Caco-2 (cell line): Measurements from ENCODE around the gene TRAF3IP1. TPM values are rescaled to one million over a fixed set of nuclear protein-coding genes. Genes with fewer than 3 reads are reported as not detected.
"Not testable (repeated sequence)": the region's sequence is repeated elsewhere in the genome, so short reads cannot be mapped to it uniquely, and the experiment has no call there.

Experiments used
- BruUV-seq: library from RNA; stranded (reverse); fragments of 400-500 nt; replicated peaks from 2 replicates; lab custom pipeline; 2021; lab: Mats Ljungman, UMichigan
- CTCF ChIA-PET: fragments of 300-600 bp; sonication (Branson Sonifier 250); formaldehyde crosslinking; loops from one replicate; lab custom pipeline; 2022; ENCODE audit warnings: antibody characterized with exemption; lab: Charles Lee
- POLR2A ChIA-PET: fragments of 300-600 bp; sonication (Branson Sonifier 250); formaldehyde crosslinking; loops from one replicate; lab custom pipeline; 2022; ENCODE audit warnings: antibody characterized with exemption; lab: Charles Lee
- DNase-seq, 2 experiments: peaks; one replicate each; pipeline versions ENCODE4 v3.0.0 to v3.0.0-alpha.2; 2020 to 2022
- H3K27me3 ChIP-seq: replicated peaks from 2 replicates; pipeline ENCODE4 v1.6.0; 2011; ENCODE audit warnings: low read length; ENCODE audit not compliant: control insufficient read depth, insufficient read depth
- H3K36me3 ChIP-seq: 2 replicates; pipeline ENCODE4 v1.5.1; 2011; ENCODE audit warnings: low read length; ENCODE audit not compliant: control insufficient read depth, insufficient read depth
- H3K4me1 ChIP-seq: fragments of 250-450 bp; sonication (Bioruptor Pico); 2 replicates; pipeline ENCODE4 v1.5.1; 2020; ENCODE audit warnings: mild to moderate bottlenecking
- H3K4me3 ChIP-seq: 2 replicates; pipeline ENCODE4 v1.5.1; 2011; ENCODE audit warnings: low read depth, mild to moderate bottlenecking, control low read depth, low read length
- H3K9me3 ChIP-seq: fragments of 250-450 bp; sonication (Bioruptor Pico); 2 replicates; pipeline ENCODE4 v1.5.1; 2020; ENCODE audit warnings: mild to moderate bottlenecking, moderate library complexity
- H3K27ac Mint-ChIP-seq: one replicate; pipeline ENCODE4 v1.8.0; 2022; ENCODE audit warnings: mixed read lengths; ENCODE audit not compliant: unreplicated experiment
- H3K27me3 Mint-ChIP-seq: one replicate; pipeline ENCODE4 v1.8.0; 2022; ENCODE audit warnings: mixed read lengths; ENCODE audit not compliant: insufficient read depth, unreplicated experiment
- H3K36me3 Mint-ChIP-seq: one replicate; pipeline ENCODE4 v1.8.0; 2022; ENCODE audit warnings: mild to moderate bottlenecking, mixed read lengths; ENCODE audit not compliant: insufficient read depth, unreplicated experiment
- H3K4me1 Mint-ChIP-seq: one replicate; pipeline ENCODE4 v1.8.0; 2022; ENCODE audit warnings: low read depth, mixed read lengths; ENCODE audit not compliant: unreplicated experiment
- H3K4me3 Mint-ChIP-seq: one replicate; pipeline ENCODE4 v1.8.0; 2022; ENCODE audit warnings: mild to moderate bottlenecking, moderate library complexity, mixed read lengths; ENCODE audit not compliant: unreplicated experiment
- H3K9me3 Mint-ChIP-seq: one replicate; pipeline ENCODE4 v1.8.0; 2022; ENCODE audit warnings: mixed read lengths; ENCODE audit not compliant: unreplicated experiment
- intact Hi-C: fragments of 100-400 bp; cut with micrococcal nuclease; formaldehyde crosslinking; loops from one replicate; pipeline ENCODE4 v1.10.0; 2022; ENCODE audit not compliant: unreplicated experiment
- total RNA-seq: library from RNA; stranded (reverse); gene quantifications from 2 replicates; pipeline ENCODE4 v1.2.3, GENCODE V29; 2022
- TF ChIP-seq, protein P1 (sequence below), 2 experiments: fragments of 200-600 bp in 1 of 2; IDR thresholded peaks; 1 replicate in 1 of 2; 2 replicates in 1 of 2; pipeline versions ENCODE4 v1.5.1 to v1.8.0; 2011 to 2022; ENCODE audit warnings: antibody characterized with exemption in 1 of 2, control low read depth in 1 of 2, inconsistent platforms in 1 of 2, low read depth in 1 of 2, low read length in 1 of 2, mild to moderate bottlenecking in 1 of 2, moderate library complexity in 1 of 2; ENCODE audit not compliant: insufficient read depth in 1 of 2, severe bottlenecking in 1 of 2, unreplicated experiment in 1 of 2

The TRAF3IP1 gene
- total RNA-seq, 1 experiment from 2014 or later, result 7.4 TPM

GRCh38 chr2:238441262-238442114, 121.2 kb downstream of the TRAF3IP1 start:
- POLR2A ChIA-PET, result no interaction called here
- BruUV-seq, result no TSS peak
- CTCF ChIA-PET, result interaction anchor here (0.6 kb wide), 1 partner anchor 47 kb away, joined by 3 read pairs; no protein-coding TSS in a partner anchor
- Mint-ChIP-seq H3K36me3 (peaks cover 39% of the 10 kb centered on the region), H3K9me3 (no peaks in the 10 kb centered on the region), H3K4me1 (no peaks in the 10 kb centered on the region), H3K27ac (no peak overlapping the region), H3K4me3 (no peak overlapping the region), H3K27me3 (no peaks in the 10 kb centered on the region)
- TF ChIP-seq, protein P1, sequence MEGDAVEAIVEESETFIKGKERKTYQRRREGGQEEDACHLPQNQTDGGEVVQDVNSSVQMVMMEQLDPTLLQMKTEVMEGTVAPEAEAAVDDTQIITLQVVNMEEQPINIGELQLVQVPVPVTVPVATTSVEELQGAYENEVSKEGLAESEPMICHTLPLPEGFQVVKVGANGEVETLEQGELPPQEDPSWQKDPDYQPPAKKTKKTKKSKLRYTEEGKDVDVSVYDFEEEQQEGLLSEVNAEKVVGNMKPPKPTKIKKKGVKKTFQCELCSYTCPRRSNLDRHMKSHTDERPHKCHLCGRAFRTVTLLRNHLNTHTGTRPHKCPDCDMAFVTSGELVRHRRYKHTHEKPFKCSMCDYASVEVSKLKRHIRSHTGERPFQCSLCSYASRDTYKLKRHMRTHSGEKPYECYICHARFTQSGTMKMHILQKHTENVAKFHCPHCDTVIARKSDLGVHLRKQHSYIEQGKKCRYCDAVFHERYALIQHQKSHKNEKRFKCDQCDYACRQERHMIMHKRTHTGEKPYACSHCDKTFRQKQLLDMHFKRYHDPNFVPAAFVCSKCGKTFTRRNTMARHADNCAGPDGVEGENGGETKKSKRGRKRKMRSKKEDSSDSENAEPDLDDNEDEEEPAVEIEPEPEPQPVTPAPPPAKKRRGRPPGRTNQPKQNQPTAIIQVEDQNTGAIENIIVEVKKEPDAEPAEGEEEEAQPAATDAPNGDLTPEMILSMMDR (IDR thresholded peaks at IDR 0.05; ENCODE audit: insufficient read depth in 1 of 2, low read depth in 1 of 2, low read length in 1 of 2, severe bottlenecking in 1 of 2, unreplicated experiment in 1 of 2), result no peak
- no peak for DNase-seq
- Histone ChIP-seq H3K36me3 (no peaks in the 10 kb centered on the region), H3K9me3 (no peaks in the 10 kb centered on the region), H3K4me1 (no peaks in the 10 kb centered on the region), H3K27me3 (no peaks in the 10 kb centered on the region), H3K4me3 (no peak overlapping the region)
- intact Hi-C loops, result no loop called here

DNA sequence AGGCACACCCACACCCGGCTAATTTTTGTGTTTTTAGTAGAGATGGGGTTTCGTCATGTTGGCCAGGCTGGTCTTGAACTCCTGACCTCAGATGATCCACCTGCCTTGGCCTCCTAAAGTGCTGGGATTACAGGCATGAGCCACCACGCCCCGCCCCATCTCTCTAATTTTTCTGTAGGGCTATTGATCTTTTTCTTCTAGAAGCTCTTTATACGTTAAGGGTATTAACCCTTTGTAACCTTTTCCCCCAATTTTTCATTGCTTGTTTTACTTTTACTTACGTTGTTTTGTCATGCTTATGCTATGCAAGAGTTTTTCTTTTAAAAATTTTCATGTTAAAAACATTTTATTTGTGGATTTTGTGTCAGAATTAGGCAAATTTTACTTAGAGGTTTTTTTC, 121.9 kb downstream of the TRAF3IP1 start:
- intact Hi-C loops, H3K9me3 Mint-ChIP-seq, H3K36me3 ChIP-seq, H3K9me3 ChIP-seq, DNase-seq, H3K27me3 ChIP-seq, POLR2A ChIA-PET, H3K27me3 Mint-ChIP-seq, H3K4me3 Mint-ChIP-seq, BruUV-seq, H3K4me1 Mint-ChIP-seq, H3K27ac Mint-ChIP-seq, H3K4me1 ChIP-seq, H3K4me3 ChIP-seq: not testable (repeated sequence)
- CTCF ChIA-PET, result interaction anchor here (0.6 kb wide), 1 partner anchor 48 kb away, joined by 3 read pairs; no protein-coding TSS in a partner anchor
- peaks cover 35% of the 10 kb centered on the region for H3K36me3 Mint-ChIP-seq

DNA sequence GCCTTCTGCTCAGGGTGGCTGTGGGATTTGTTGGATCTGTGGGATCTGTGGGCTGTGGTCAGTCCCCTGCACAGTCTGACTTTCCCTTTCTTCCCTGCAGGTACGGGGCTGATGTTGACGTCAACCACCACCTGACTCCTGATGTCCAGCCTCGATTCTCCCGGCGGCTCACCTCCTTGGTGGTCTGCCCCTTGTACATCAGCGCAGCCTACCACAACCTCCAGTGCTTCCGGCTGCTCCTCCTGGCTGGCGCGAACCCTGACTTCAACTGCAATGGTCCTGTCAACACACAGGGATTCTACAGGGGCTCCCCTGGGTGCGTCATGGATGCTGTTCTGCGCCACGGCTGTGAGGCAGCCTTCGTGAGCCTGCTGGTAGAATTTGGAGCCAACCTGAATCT, 123.9 kb downstream of the TRAF3IP1 start:
- ChIA-PET CTCF (no interaction called here), POLR2A (no interaction called here)
- Histone ChIP-seq H3K9me3 (no peaks in the 10 kb centered on the region), H3K4me3 (no peak overlapping the region), H3K36me3 (peaks cover 1% of the 10 kb centered on the region; the same call in 1 of the 2 replicates), H3K27me3 (no peaks in the 10 kb centered on the region), H3K4me1 (no peaks in the 10 kb centered on the region)
- DNase-seq, result no peak
- H3K27ac Mint-ChIP-seq, result no peak overlapping the region
- H3K27me3 Mint-ChIP-seq, result no peaks in the 10 kb centered on the region
- intact Hi-C loops, result no loop called here
- no peaks in the 10 kb centered on the region for H3K9me3 Mint-ChIP-seq
- BruUV-seq, result no TSS peak
- H3K36me3 Mint-ChIP-seq, result peaks cover 30% of the 10 kb centered on the region
- H3K4me1 Mint-ChIP-seq, result no peaks in the 10 kb centered on the region
- H3K4me3 Mint-ChIP-seq, result no peak overlapping the region
- TF ChIP-seq, protein P1 (IDR thresholded peaks at IDR 0.05; ENCODE audit: insufficient read depth in 1 of 2, low read depth in 1 of 2, low read length in 1 of 2, severe bottlenecking in 1 of 2, unreplicated experiment in 1 of 2), result no peak
